ENCODE measurements around the gene PLAC9.

DNA sequence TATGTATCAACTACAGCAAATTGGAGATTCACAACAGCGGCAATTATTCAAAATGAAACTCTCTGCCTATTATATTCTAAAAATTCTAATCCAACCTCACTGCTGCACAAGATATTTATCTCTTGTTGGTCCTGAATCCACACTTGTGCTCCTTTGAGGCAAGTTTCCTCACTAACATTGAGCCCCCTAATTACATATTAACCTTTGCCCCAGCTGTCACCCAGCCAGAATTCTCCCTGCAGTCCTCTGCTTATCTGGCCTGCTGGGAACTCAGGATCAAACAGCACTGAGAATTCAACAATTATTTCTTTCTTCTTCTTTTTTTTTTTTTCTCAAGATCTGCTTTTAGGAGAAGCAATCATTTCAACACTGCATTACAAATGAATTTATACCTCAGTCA lies 21.5 kb upstream of the PLAC9 start:
- TF ChIP-seq POLR2AphosphoS5 (IDR thresholded peaks at IDR 0.05; ENCODE audit: low read depth, low read length), result no peak
- TF ChIP-seq PAX5 (IDR thresholded peaks at IDR 0.05; ENCODE audit: insufficient read depth, low read length, severe bottlenecking), result no peak
- TF ChIP-seq TAF1 (IDR thresholded peaks at IDR 0.05; ENCODE audit: low read depth, low read length), result no peak
- no peak for TF ChIP-seq POLR2A (IDR thresholded peaks at IDR 0.05; ENCODE audit: low read depth, low read length)
- no peak for TF ChIP-seq SPI1 (IDR thresholded peaks at IDR 0.05; ENCODE audit: low read depth, low read length)
